ENCODE data around the gene DHX15. TPM values are rescaled to one million over a fixed set of nuclear protein-coding genes. Genes with fewer than 3 reads are reported as not detected.

DHX15 gene
- total RNA-seq, 1 donor from 2014 or later: 154 TPM

DNA sequence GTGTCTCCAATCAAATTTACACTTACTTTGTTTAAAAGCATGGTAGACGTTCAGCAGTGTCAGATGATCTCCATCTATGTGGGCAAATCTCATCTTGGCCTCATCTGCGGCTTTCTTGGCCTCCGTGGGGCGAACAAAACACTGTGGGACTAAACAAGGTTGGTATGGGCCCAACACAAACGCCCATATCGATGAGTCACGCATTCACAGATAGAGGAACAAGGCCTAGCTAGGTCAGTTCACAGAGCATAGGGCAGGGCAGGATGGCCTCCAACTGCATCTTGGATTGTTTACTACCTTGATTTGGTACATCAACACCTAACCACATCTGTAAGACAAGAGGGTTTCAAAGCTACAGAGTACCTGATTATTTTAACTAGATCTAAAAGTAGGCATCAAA is 47.3 kb downstream of the DHX15 start:
- DNase-seq (ENCODE audit: low spot score): no peak
- TF ChIP-seq, protein P1, sequence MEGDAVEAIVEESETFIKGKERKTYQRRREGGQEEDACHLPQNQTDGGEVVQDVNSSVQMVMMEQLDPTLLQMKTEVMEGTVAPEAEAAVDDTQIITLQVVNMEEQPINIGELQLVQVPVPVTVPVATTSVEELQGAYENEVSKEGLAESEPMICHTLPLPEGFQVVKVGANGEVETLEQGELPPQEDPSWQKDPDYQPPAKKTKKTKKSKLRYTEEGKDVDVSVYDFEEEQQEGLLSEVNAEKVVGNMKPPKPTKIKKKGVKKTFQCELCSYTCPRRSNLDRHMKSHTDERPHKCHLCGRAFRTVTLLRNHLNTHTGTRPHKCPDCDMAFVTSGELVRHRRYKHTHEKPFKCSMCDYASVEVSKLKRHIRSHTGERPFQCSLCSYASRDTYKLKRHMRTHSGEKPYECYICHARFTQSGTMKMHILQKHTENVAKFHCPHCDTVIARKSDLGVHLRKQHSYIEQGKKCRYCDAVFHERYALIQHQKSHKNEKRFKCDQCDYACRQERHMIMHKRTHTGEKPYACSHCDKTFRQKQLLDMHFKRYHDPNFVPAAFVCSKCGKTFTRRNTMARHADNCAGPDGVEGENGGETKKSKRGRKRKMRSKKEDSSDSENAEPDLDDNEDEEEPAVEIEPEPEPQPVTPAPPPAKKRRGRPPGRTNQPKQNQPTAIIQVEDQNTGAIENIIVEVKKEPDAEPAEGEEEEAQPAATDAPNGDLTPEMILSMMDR (IDR thresholded peaks at IDR 0.05; ENCODE audit: unreplicated experiment): no peak
- Mint-ChIP-seq H3K27ac (ENCODE audit: unreplicated experiment) (peak overlapping the region; percentile 24), H3K9me3 (ENCODE audit: unreplicated experiment) (no peaks in the 10 kb centered on the region), H3K36me3 (ENCODE audit: low read depth, unreplicated experiment) (peaks cover 11% of the 10 kb centered on the region), H3K4me3 (ENCODE audit: unreplicated experiment) (no peak overlapping the region), H3K4me1 (ENCODE audit: unreplicated experiment) (no peaks in the 10 kb centered on the region), H3K27me3 (ENCODE audit: unreplicated experiment) (no peaks in the 10 kb centered on the region)

- H3K36me3 Mint-ChIP-seq (ENCODE audit: low read depth, unreplicated experiment): peaks cover 8% of the 10 kb centered on the region
- TF ChIP-seq, protein P1 (IDR thresholded peaks at IDR 0.05; ENCODE audit: unreplicated experiment): no peak
- H3K9me3 Mint-ChIP-seq (ENCODE audit: unreplicated experiment): no peaks in the 10 kb centered on the region
- DNase-seq (ENCODE audit: low spot score): no peak
- H3K27me3 Mint-ChIP-seq (ENCODE audit: unreplicated experiment): no peaks in the 10 kb centered on the region
- no peaks in the 10 kb centered on the region for H3K4me1 Mint-ChIP-seq (ENCODE audit: unreplicated experiment)
- H3K4me3 Mint-ChIP-seq (ENCODE audit: unreplicated experiment): no peak overlapping the region
- H3K27ac Mint-ChIP-seq (ENCODE audit: unreplicated experiment): peak overlapping the region; percentile 34
Measured at GRCh38 chr4:24535399-24535798, 49.0 kb downstream of the DHX15 start.

- H3K9me3 Mint-ChIP-seq (ENCODE audit: unreplicated experiment): no peaks in the 10 kb centered on the region
- no peaks in the 10 kb centered on the region for H3K27me3 Mint-ChIP-seq (ENCODE audit: unreplicated experiment)
- H3K4me1 Mint-ChIP-seq (ENCODE audit: unreplicated experiment): no peaks in the 10 kb centered on the region
- peaks cover 3% of the 10 kb centered on the region for H3K36me3 Mint-ChIP-seq (ENCODE audit: low read depth, unreplicated experiment)
- H3K27ac Mint-ChIP-seq (ENCODE audit: unreplicated experiment): no peak overlapping the region
- TF ChIP-seq, protein P1 (IDR thresholded peaks at IDR 0.05; ENCODE audit: unreplicated experiment): no peak
- H3K4me3 Mint-ChIP-seq (ENCODE audit: unreplicated experiment): no peak overlapping the region
- DNase-seq (ENCODE audit: low spot score): no peak
Measured at GRCh38 chr4:24533364-24533763, 51.0 kb downstream of the DHX15 start.

DNA sequence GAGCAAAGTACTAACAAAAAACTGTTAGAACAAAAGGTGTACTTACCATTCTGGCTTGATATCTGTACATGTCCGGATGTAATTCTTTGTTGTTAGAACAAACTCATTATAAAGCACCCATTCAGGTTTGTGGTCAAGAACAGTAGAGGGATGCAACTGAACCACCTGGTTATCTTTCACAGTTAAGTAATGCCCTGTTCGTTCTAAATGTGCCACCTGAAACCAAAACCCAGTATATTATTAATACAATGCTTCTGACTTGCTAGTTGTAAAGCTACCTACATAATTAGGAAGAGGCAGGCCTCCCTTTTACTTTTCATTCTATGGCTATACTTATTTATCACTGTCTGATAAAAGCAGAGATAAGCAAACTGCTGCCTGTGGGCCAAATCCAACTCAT is 54.8 kb downstream of the DHX15 start:
- no peaks in the 10 kb centered on the region for H3K9me3 Mint-ChIP-seq (ENCODE audit: unreplicated experiment)
- no peaks in the 10 kb centered on the region for H3K4me1 Mint-ChIP-seq (ENCODE audit: unreplicated experiment)
- DNase-seq (ENCODE audit: low spot score): no peak
- H3K27ac Mint-ChIP-seq (ENCODE audit: unreplicated experiment): no peak overlapping the region
- no peaks in the 10 kb centered on the region for H3K27me3 Mint-ChIP-seq (ENCODE audit: unreplicated experiment)
- TF ChIP-seq, protein P1 (IDR thresholded peaks at IDR 0.05; ENCODE audit: unreplicated experiment): no peak
- H3K36me3 Mint-ChIP-seq (ENCODE audit: low read depth, unreplicated experiment): no peaks in the 10 kb centered on the region
- no peak overlapping the region for H3K4me3 Mint-ChIP-seq (ENCODE audit: unreplicated experiment)

- no peaks in the 10 kb centered on the region for H3K9me3 Mint-ChIP-seq (ENCODE audit: unreplicated experiment)
- H3K4me3 Mint-ChIP-seq (ENCODE audit: unreplicated experiment): no peak overlapping the region
- no peak for DNase-seq (ENCODE audit: low spot score)
- TF ChIP-seq, protein P1 (IDR thresholded peaks at IDR 0.05; ENCODE audit: unreplicated experiment): no peak
- H3K4me1 Mint-ChIP-seq (ENCODE audit: unreplicated experiment): no peaks in the 10 kb centered on the region
- no peaks in the 10 kb centered on the region for H3K27me3 Mint-ChIP-seq (ENCODE audit: unreplicated experiment)
- H3K36me3 Mint-ChIP-seq (ENCODE audit: low read depth, unreplicated experiment): peaks cover 5% of the 10 kb centered on the region
- H3K27ac Mint-ChIP-seq (ENCODE audit: unreplicated experiment): no peak overlapping the region
Measured at GRCh38 chr4:24527371-24527770, 57.0 kb downstream of the DHX15 start.
